H9 (cell line): ENCODE data around the gene GABARAP. TPM values are rescaled to one million over a fixed set of nuclear protein-coding genes. Genes with fewer than 3 reads are reported as not detected.

Experiments
- DNase-seq: peaks from one replicate; pipeline ENCODE4 v3.0.0-alpha.2; 2017
- H2AFZ ChIP-seq: one replicate; pipeline ENCODE4 v1.6.1; 2013; ENCODE audit warnings: mild to moderate bottlenecking, low read length, control low read depth, moderate library complexity
- H2AK5ac ChIP-seq: 2 replicates; pipeline ENCODE4 v1.6.1; 2013; ENCODE audit warnings: low read length, control low read depth, mixed read lengths; ENCODE audit not compliant: insufficient read length
- H2BK120ac ChIP-seq: one replicate; pipeline ENCODE4 v1.6.1; 2013; ENCODE audit warnings: low read depth, mild to moderate bottlenecking, low read length, control low read depth, inconsistent platforms; ENCODE audit not compliant: poor library complexity, severe bottlenecking
- H2BK12ac ChIP-seq: 2 replicates; pipeline ENCODE4 v1.6.1; 2013; ENCODE audit warnings: low read length, control low read depth, mixed read lengths, low read depth; ENCODE audit not compliant: insufficient read length
- H2BK15ac ChIP-seq: 2 replicates; pipeline ENCODE4 v1.6.1; 2013; ENCODE audit warnings: low read depth, low read length, control low read depth
- H2BK20ac ChIP-seq: one replicate; pipeline ENCODE4 v1.6.1; 2013; ENCODE audit warnings: low read depth, mild to moderate bottlenecking, low read length, control low read depth, inconsistent platforms; ENCODE audit not compliant: poor library complexity, severe bottlenecking
- H2BK5ac ChIP-seq: 2 replicates; pipeline ENCODE4 v1.6.1; 2013; ENCODE audit warnings: low read length, control low read depth, mixed read lengths; ENCODE audit not compliant: insufficient read length
- H3K14ac ChIP-seq: 2 replicates; pipeline ENCODE4 v1.6.1; 2013; ENCODE audit warnings: low read length, control low read depth; ENCODE audit not compliant: insufficient read depth
- H3K18ac ChIP-seq: 2 replicates; pipeline ENCODE4 v1.6.1; 2013; ENCODE audit warnings: low read depth, mild to moderate bottlenecking, mixed read lengths, low read length, control low read depth; ENCODE audit not compliant: insufficient read length
- H3K23ac ChIP-seq: 2 replicates; pipeline ENCODE4 v1.6.1; 2013; ENCODE audit warnings: low read length, control low read depth, mixed read lengths, low read depth; ENCODE audit not compliant: insufficient read length
- H3K23me2 ChIP-seq: 2 replicates; pipeline ENCODE4 v1.6.1; 2013; ENCODE audit warnings: low read depth, mild to moderate bottlenecking, mixed read lengths, low read length, control low read depth; ENCODE audit not compliant: insufficient read length, poor library complexity, severe bottlenecking
- H3K27ac ChIP-seq: 2 replicates; pipeline ENCODE4 v1.5.1; 2013; ENCODE audit warnings: low read length, control low read depth, mixed read lengths, low read depth; ENCODE audit not compliant: insufficient read length
- H3K27me3 ChIP-seq: 2 replicates; pipeline ENCODE4 v1.6.1; 2013; ENCODE audit warnings: low read length, control low read depth, inconsistent platforms; ENCODE audit not compliant: insufficient read depth
- H3K4ac ChIP-seq: 2 replicates; pipeline ENCODE4 v1.6.1; 2013; ENCODE audit warnings: low read depth, mild to moderate bottlenecking, control low read depth, inconsistent platforms, low read length, moderate library complexity
- H3K4me1 ChIP-seq: 2 replicates; pipeline ENCODE4 v1.6.1; 2013; ENCODE audit warnings: low read length, control low read depth, inconsistent platforms; ENCODE audit not compliant: insufficient read depth
- H3K4me2 ChIP-seq: 2 replicates; pipeline ENCODE4 v1.6.1; 2013; ENCODE audit warnings: low read length, control low read depth, mixed read lengths; ENCODE audit not compliant: insufficient read length, insufficient read depth
- H3K56ac ChIP-seq: 2 replicates; pipeline ENCODE4 v1.6.1; 2013; ENCODE audit warnings: low read depth, mild to moderate bottlenecking, mixed read lengths, low read length, control low read depth; ENCODE audit not compliant: insufficient read length
- H3K79me1 ChIP-seq: 2 replicates; pipeline ENCODE4 v1.6.1; 2013; ENCODE audit warnings: low read depth, mild to moderate bottlenecking, moderate library complexity, low read length, control low read depth, inconsistent platforms; ENCODE audit not compliant: insufficient read depth, poor library complexity, severe bottlenecking
- H3K79me2 ChIP-seq: 2 replicates; pipeline ENCODE4 v1.6.1; 2013; ENCODE audit warnings: low read length, control low read depth, inconsistent platforms; ENCODE audit not compliant: insufficient read depth
- H3K9ac ChIP-seq: 2 replicates; pipeline ENCODE4 v1.6.1; 2013; ENCODE audit warnings: low read length, control low read depth, mixed read lengths; ENCODE audit not compliant: insufficient read length; ENCODE audit errors: extremely low read depth
- H3K9me3 ChIP-seq: one replicate; pipeline ENCODE4 v1.6.1; 2013; ENCODE audit warnings: low read depth, low read length, inconsistent platforms; ENCODE audit not compliant: control insufficient read depth
- H3T11ph ChIP-seq: one replicate; pipeline ENCODE4 v1.6.1; 2013; ENCODE audit warnings: mild to moderate bottlenecking, low read length, control low read depth, inconsistent platforms
- H4K20me1 ChIP-seq: one replicate; pipeline ENCODE4 v1.6.1; 2013; ENCODE audit not compliant: control insufficient read depth, insufficient read length, insufficient read depth
- H4K5ac ChIP-seq: 2 replicates; pipeline ENCODE4 v1.6.1; 2013; ENCODE audit warnings: low read depth, mild to moderate bottlenecking, mixed read lengths, low read length, control low read depth; ENCODE audit not compliant: insufficient read length
- H4K8ac ChIP-seq: replicated peaks from 2 replicates; pipeline ENCODE4 v1.6.1; 2013; ENCODE audit warnings: low read length, control low read depth, mixed read lengths, low read depth; ENCODE audit not compliant: insufficient read length
- H4K91ac ChIP-seq: 2 replicates; pipeline ENCODE4 v1.6.1; 2013; ENCODE audit warnings: low read depth, mild to moderate bottlenecking, moderate library complexity, mixed read lengths, low read length, control low read depth; ENCODE audit not compliant: insufficient read length
- H3K27ac Mint-ChIP-seq, 3 experiments: 2 replicates in 2 of 3; 3 replicates in 1 of 3; pipeline ENCODE4 v1.8.0; 2020 to 2021; ENCODE audit warnings: mixed read lengths in 3 of 3, mild to moderate bottlenecking in 1 of 3, moderate library complexity in 1 of 3
- H3K27me3 Mint-ChIP-seq: 2 replicates; pipeline ENCODE4 v1.8.0; 2021; ENCODE audit warnings: low read depth, mild to moderate bottlenecking, moderate library complexity, mixed read lengths
- H3K36me3 Mint-ChIP-seq, 3 experiments: 2 replicates in 2 of 3; 3 replicates in 1 of 3; pipeline ENCODE4 v1.8.0; 2020 to 2021; ENCODE audit warnings: low read depth in 3 of 3, mixed read lengths in 3 of 3; ENCODE audit not compliant: insufficient read depth in 1 of 3
- H3K4me1 Mint-ChIP-seq, 2 experiments: 2 replicates each; pipeline ENCODE4 v1.8.0; 2020; ENCODE audit warnings: mixed read lengths in 2 of 2
- H3K4me3 Mint-ChIP-seq, 2 experiments: 2 replicates in 1 of 2; 3 replicates in 1 of 2; pipeline ENCODE4 v1.8.0; 2020 to 2021; ENCODE audit warnings: mild to moderate bottlenecking in 2 of 2, mixed read lengths in 2 of 2, moderate library complexity in 1 of 2
- H3K9me3 Mint-ChIP-seq, 2 experiments: 2 replicates in 1 of 2; 3 replicates in 1 of 2; pipeline ENCODE4 v1.8.0; 2020; ENCODE audit warnings: mild to moderate bottlenecking in 2 of 2, mixed read lengths in 2 of 2, moderate library complexity in 1 of 2
- WGBS: extraction: QIAGEN DNeasy Blood & Tissue Kit; methylation state at CpG from one replicate; pipeline ENCODE4 v1.1.7; 2013; ENCODE audit warnings: missing lambda C conversion rate, low lambda C conversion rate, mixed read lengths; ENCODE audit not compliant: insufficient read length; ENCODE audit errors: extremely low coverage; 5-methylcytosine and 5-hydroxymethylcytosine counted together
- total RNA-seq: library from RNA; stranded (reverse); gene quantifications from 2 replicates; pipeline ENCODE4 v1.2.1, GENCODE V29; 2021
- TF ChIP-seq, protein P1 (sequence below): fragments of 200-600 bp; sonication (generic); conservative IDR thresholded peaks from 3 replicates; pipeline ENCODE4 v1.8.0; 2021; ENCODE audit warnings: antibody characterized with exemption, mild to moderate bottlenecking

GABARAP gene
- total RNA-seq, 1 experiment from 2014 or later, result 261 TPM

DNA sequence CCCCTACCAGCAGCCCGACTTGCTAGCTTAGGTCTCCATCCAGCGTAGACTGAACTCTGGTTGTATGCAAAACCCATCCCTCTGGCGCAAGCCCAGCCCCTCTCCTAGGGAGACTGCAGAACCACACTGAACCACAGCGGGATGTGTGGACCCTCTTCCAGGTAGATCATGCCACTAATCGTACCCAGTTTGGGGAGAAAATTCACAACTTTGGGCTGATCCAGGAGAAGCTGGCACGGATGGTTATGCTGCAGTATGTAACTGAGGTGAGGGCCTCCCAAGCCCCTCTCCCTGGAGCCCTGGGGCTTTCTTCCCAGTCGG lies 19.3 kb downstream of the GABARAP start:
- no peaks in the 10 kb centered on the region for H4K20me1 ChIP-seq

More for the DNA sequence above, 19.3 kb downstream of the GABARAP start:
- Histone ChIP-seq H4K8ac (no peak overlapping the region), H3K56ac (no peak overlapping the region), H2AK5ac (no peak overlapping the region), H2BK120ac (no peak overlapping the region), H2BK15ac (no peak overlapping the region), H2BK12ac (no peak overlapping the region), H3K9ac (no peak overlapping the region), H3K4me2 (no peak overlapping the region), H3K14ac (no peak overlapping the region), H2BK20ac (no peak overlapping the region), H3K79me2 (no peaks in the 10 kb centered on the region), H2BK5ac (no peak overlapping the region), H3K4ac (no peak overlapping the region), H3K23me2 (peaks cover 5% of the 10 kb centered on the region), H4K5ac (no peak overlapping the region), H3K4me1 (no peaks in the 10 kb centered on the region), H3K27ac (no peak overlapping the region), H3K27me3 (no peaks in the 10 kb centered on the region), H2AFZ (no peak overlapping the region), H3K79me1 (no peaks in the 10 kb centered on the region), H3K18ac (no peak overlapping the region), H4K91ac (no peak overlapping the region), H3K9me3 (no peaks in the 10 kb centered on the region), H3T11ph (no peak overlapping the region), H3K23ac (no peak overlapping the region)
- H3K4me3 Mint-ChIP-seq, result no peak overlapping the region
- H3K4me1 Mint-ChIP-seq, result peaks cover 29 to 30% of the 10 kb centered on the region in 2 experiments
- H3K27me3 Mint-ChIP-seq, result peaks cover 1% of the 10 kb centered on the region; the same call in 1 of the 2 replicates
- H3K9me3 Mint-ChIP-seq, result no peaks in the 10 kb centered on the region; a peak in 1 of 5 replicates
- no CpG with 5 or more reads among the region's 7 CpGs for WGBS
- TF ChIP-seq, protein P1, sequence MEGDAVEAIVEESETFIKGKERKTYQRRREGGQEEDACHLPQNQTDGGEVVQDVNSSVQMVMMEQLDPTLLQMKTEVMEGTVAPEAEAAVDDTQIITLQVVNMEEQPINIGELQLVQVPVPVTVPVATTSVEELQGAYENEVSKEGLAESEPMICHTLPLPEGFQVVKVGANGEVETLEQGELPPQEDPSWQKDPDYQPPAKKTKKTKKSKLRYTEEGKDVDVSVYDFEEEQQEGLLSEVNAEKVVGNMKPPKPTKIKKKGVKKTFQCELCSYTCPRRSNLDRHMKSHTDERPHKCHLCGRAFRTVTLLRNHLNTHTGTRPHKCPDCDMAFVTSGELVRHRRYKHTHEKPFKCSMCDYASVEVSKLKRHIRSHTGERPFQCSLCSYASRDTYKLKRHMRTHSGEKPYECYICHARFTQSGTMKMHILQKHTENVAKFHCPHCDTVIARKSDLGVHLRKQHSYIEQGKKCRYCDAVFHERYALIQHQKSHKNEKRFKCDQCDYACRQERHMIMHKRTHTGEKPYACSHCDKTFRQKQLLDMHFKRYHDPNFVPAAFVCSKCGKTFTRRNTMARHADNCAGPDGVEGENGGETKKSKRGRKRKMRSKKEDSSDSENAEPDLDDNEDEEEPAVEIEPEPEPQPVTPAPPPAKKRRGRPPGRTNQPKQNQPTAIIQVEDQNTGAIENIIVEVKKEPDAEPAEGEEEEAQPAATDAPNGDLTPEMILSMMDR, result no peak
- H3K36me3 Mint-ChIP-seq, result peaks cover 21 to 67% (median 57%) of the 10 kb centered on the region in 3 experiments; a peak in 6 of 7 replicates
- DNase-seq, result peak; percentile 30
- H3K27ac Mint-ChIP-seq, result no peak overlapping the region
